IMR-90 (cell line): ENCODE data around the gene LTBP4. TPM values are rescaled to one million over a fixed set of nuclear protein-coding genes. Genes with fewer than 3 reads are reported as not detected.
A peak's percentile ranks its signal among the peaks of the same experiment; 100 is the strongest.

ENCODE experiments used
- ATAC-seq: fragments of 200-7000 bp; cut with Tn5 transposase; 2 replicates; pipeline ENCODE4 v1.9.1; 2020; ENCODE audit warnings: low read depth, mild to moderate bottlenecking, moderate library complexity
- BruUV-seq: library from RNA; stranded (reverse); fragments of 400-500 nt; replicated peaks from 2 replicates; lab custom pipeline; 2021; lab: Mats Ljungman, UMichigan
- CTCF ChIA-PET: fragments of 300-600 bp; formaldehyde crosslinking; extraction: SDS; loops from one replicate; lab custom pipeline; 2021; ENCODE audit warnings: antibody characterized with exemption; lab: Yijun Ruan, JAX
- POLR2A ChIA-PET: fragments of 300-600 bp; sonication (Branson Sonifier 250); formaldehyde crosslinking; loops from one replicate; lab custom pipeline; 2022; ENCODE audit warnings: antibody characterized with exemption; ENCODE audit not compliant: unreplicated experiment; lab: Charles Lee
- DNase-seq: peaks from one replicate; pipeline ENCODE4 v3.0.0; 2013
- H2AFZ ChIP-seq: replicated peaks from 2 replicates; pipeline ENCODE3; 2013; ENCODE audit warnings: low read length, mild to moderate bottlenecking; ENCODE audit not compliant: poor library complexity
- H2AK5ac ChIP-seq: 2 replicates; pipeline ENCODE4 v1.6.1; 2013; ENCODE audit warnings: low read depth, low read length, inconsistent platforms
- H2AK9ac ChIP-seq: replicated peaks from 2 replicates; pipeline ENCODE3; 2013; ENCODE audit warnings: mild to moderate bottlenecking, low read depth, low read length, moderate library complexity; ENCODE audit not compliant: poor library complexity
- H2BK120ac ChIP-seq: 2 replicates; pipeline ENCODE4 v1.6.1; 2013; ENCODE audit warnings: low read depth, low read length, inconsistent platforms
- H2BK15ac ChIP-seq: 3 replicates; pipeline ENCODE4 v1.6.1; 2013; ENCODE audit warnings: low read depth, low read length, inconsistent platforms
- H2BK20ac ChIP-seq: 2 replicates; pipeline ENCODE4 v1.6.1; 2013; ENCODE audit warnings: low read depth, mild to moderate bottlenecking, inconsistent platforms, low read length, moderate library complexity
- H2BK5ac ChIP-seq: 2 replicates; pipeline ENCODE4 v1.6.1; 2013; ENCODE audit warnings: mild to moderate bottlenecking, low read depth, low read length, inconsistent platforms; ENCODE audit not compliant: poor library complexity, severe bottlenecking
- H3K14ac ChIP-seq: replicated peaks from 2 replicates; pipeline ENCODE4 v1.6.1; 2013; ENCODE audit warnings: low read depth, low read length, inconsistent platforms
- H3K18ac ChIP-seq: 2 replicates; pipeline ENCODE4 v1.6.1; 2013; ENCODE audit warnings: low read depth, low read length, control low read depth
- H3K23ac ChIP-seq: 2 replicates; pipeline ENCODE4 v1.6.1; 2013; ENCODE audit warnings: low read depth, low read length, inconsistent platforms
- H3K27ac ChIP-seq: 2 replicates; pipeline ENCODE4 v1.5.1; 2013; ENCODE audit warnings: mild to moderate bottlenecking, control low read depth, low read length; ENCODE audit not compliant: insufficient read depth
- H3K27me3 ChIP-seq: 2 replicates; pipeline ENCODE4 v1.6.1; 2013; ENCODE audit warnings: low read length; ENCODE audit not compliant: control insufficient read depth, insufficient read depth
- H3K36me3 ChIP-seq: 2 replicates; pipeline ENCODE4 v1.6.1; 2013; ENCODE audit warnings: low read length, mixed read lengths; ENCODE audit not compliant: control insufficient read depth, insufficient read depth
- H3K4ac ChIP-seq: 2 replicates; pipeline ENCODE4 v1.6.1; 2013; ENCODE audit warnings: low read depth, low read length, inconsistent platforms
- H3K4me1 ChIP-seq: 2 replicates; pipeline ENCODE4 v1.6.1; 2013; ENCODE audit warnings: low read length, mixed read lengths; ENCODE audit not compliant: control insufficient read depth, insufficient read depth
- H3K4me2 ChIP-seq: 2 replicates; pipeline ENCODE4 v1.6.1; 2013; ENCODE audit warnings: low read depth, mild to moderate bottlenecking, control low read depth, low read length, moderate library complexity
- H3K4me3 ChIP-seq: 2 replicates; pipeline ENCODE4 v1.5.1; 2013; ENCODE audit warnings: low read depth, mild to moderate bottlenecking, control low read depth, low read length, moderate library complexity; ENCODE audit not compliant: insufficient read depth
- H3K56ac ChIP-seq: 2 replicates; pipeline ENCODE4 v1.6.1; 2013; ENCODE audit warnings: low read length, inconsistent platforms; ENCODE audit not compliant: insufficient read depth; ENCODE audit errors: extremely low read depth
- H3K79me1 ChIP-seq, 2 experiments: 2 replicates each; pipeline ENCODE4 v1.6.1; 2013; ENCODE audit warnings: low read length in 2 of 2, inconsistent platforms in 1 of 2, low read depth in 1 of 2
- H3K9ac ChIP-seq: 2 replicates; pipeline ENCODE4 v1.6.1; 2013; ENCODE audit warnings: low read depth, low read length, control low read depth
- H3K9me1 ChIP-seq: 2 replicates; pipeline ENCODE4 v1.6.1; 2013; ENCODE audit warnings: low read length, inconsistent platforms; ENCODE audit not compliant: insufficient read depth
- H3K9me3 ChIP-seq: 2 replicates; pipeline ENCODE4 v1.6.1; 2013; ENCODE audit warnings: low read length; ENCODE audit not compliant: control insufficient read depth, insufficient read depth
- H4K20me1 ChIP-seq: 2 replicates; pipeline ENCODE4 v1.6.1; 2013; ENCODE audit warnings: low read length, inconsistent platforms; ENCODE audit not compliant: insufficient read depth
- H4K5ac ChIP-seq: 2 replicates; pipeline ENCODE4 v1.6.1; 2013; ENCODE audit warnings: mild to moderate bottlenecking, low read depth, low read length, control low read depth
- H4K8ac ChIP-seq, 2 experiments: 2 replicates each; pipeline ENCODE4 v1.6.1; 2013; ENCODE audit warnings: low read depth in 2 of 2, low read length in 2 of 2, control low read depth in 1 of 2, inconsistent platforms in 1 of 2
- H4K91ac ChIP-seq: 2 replicates; pipeline ENCODE4 v1.6.1; 2013; ENCODE audit warnings: low read depth, low read length, inconsistent platforms; ENCODE audit not compliant: insufficient read depth
- BHLHE40 ChIP-seq: fragments of 150-350 bp; IDR thresholded peaks from 2 replicates; pipeline ENCODE4 v1.6.1; 2016; ENCODE audit warnings: mild to moderate bottlenecking, low read depth, low read length
- CEBPB ChIP-seq: IDR thresholded peaks from 2 replicates; pipeline ENCODE4 v1.6.1; 2012; ENCODE audit warnings: low read depth, low read length, improper control_type of control experiment
- CHD1 ChIP-seq: IDR thresholded peaks from 2 replicates; pipeline ENCODE4 v1.6.1; 2012; ENCODE audit warnings: low read depth, low read length, improper control_type of control experiment
- FOS ChIP-seq: fragments of 150-350 bp; IDR thresholded peaks from 2 replicates; pipeline ENCODE4 v1.6.1; 2016; ENCODE audit warnings: low read depth, low read length
- MAFK ChIP-seq: IDR thresholded peaks from 2 replicates; pipeline ENCODE4 v1.6.1; 2012; ENCODE audit warnings: low read depth, low read length, improper control_type of control experiment
- MAZ ChIP-seq: IDR thresholded peaks from 2 replicates; pipeline ENCODE4 v1.6.1; 2012; ENCODE audit warnings: low read depth, mild to moderate bottlenecking, low read length, improper control_type of control experiment, moderate library complexity, borderline replicate concordance
- MXI1 ChIP-seq: IDR thresholded peaks from 2 replicates; pipeline ENCODE4 v1.6.1; 2012; ENCODE audit warnings: low read depth, mild to moderate bottlenecking, low read length, moderate library complexity, borderline replicate concordance
- NFE2L2 ChIP-seq: fragments of 150-350 bp; IDR thresholded peaks from 2 replicates; pipeline ENCODE4 v1.6.1; 2016; ENCODE audit warnings: low read depth, mild to moderate bottlenecking, low read length
- POLR2A ChIP-seq: IDR thresholded peaks from 2 replicates; pipeline ENCODE4 v1.6.1; 2012; ENCODE audit warnings: mild to moderate bottlenecking, low read depth, low read length
- RAD21 ChIP-seq: IDR thresholded peaks from 2 replicates; pipeline ENCODE4 v1.6.1; 2012; ENCODE audit warnings: low read length, improper control_type of control experiment
- RCOR1 ChIP-seq: IDR thresholded peaks from 2 replicates; pipeline ENCODE4 v1.6.1; 2012; ENCODE audit warnings: mild to moderate bottlenecking, low read length, improper control_type of control experiment; ENCODE audit not compliant: insufficient replicate concordance
- RFX5 ChIP-seq: IDR thresholded peaks from 2 replicates; pipeline ENCODE4 v1.8.0; 2012; ENCODE audit warnings: low read depth, mild to moderate bottlenecking, low read length, moderate library complexity
- WGBS, 2 experiments: methylation state at CpG; one replicate each; pipeline versions ENCODE4 v1.1.5 to v1.1.7; 2013; ENCODE audit warnings: missing lambda C conversion rate in 2 of 2; ENCODE audit not compliant: insufficient read length in 1 of 2; ENCODE audit errors: extremely low coverage in 2 of 2; 5-methylcytosine and 5-hydroxymethylcytosine counted together
- dilution Hi-C: fragments of 300-500 bp; cut with HindIII; formaldehyde crosslinking; loops from one replicate; pipeline ENCODE4 v1.14.3; 2018; ENCODE audit warnings: low sequenced_read_pairs; ENCODE audit not compliant: unreplicated experiment
- in situ Hi-C: fragments of 300-500 bp; cut with MboI; formaldehyde crosslinking; loops from 3 replicates; pipeline ENCODE4 v1.14.3; 2019; ENCODE audit warnings: low sequenced_read_pairs, inconsistent platforms, mixed read lengths
- intact Hi-C: fragments of 100-400 bp; cut with micrococcal nuclease; formaldehyde crosslinking; loops from 2 replicates; pipeline ENCODE4 v1.10.0; 2022
- polyA plus RNA-seq, 3 experiments: library from polyadenylated mRNA; depleted of rRNA; stranded (reverse); fragments of >200 nt; gene quantifications; 2 replicates each; pipeline ENCODE4 v1.2.3, GENCODE V29; 2012; ENCODE audit warnings: low replicate concordance in 1 of 3
- total RNA-seq: library from RNA; depleted of rRNA; stranded (reverse); fragments of >200 nt; gene quantifications from 2 replicates; pipeline ENCODE4 v1.2.3, GENCODE V29; 2012
- TF ChIP-seq, protein P1 (sequence below): conservative IDR thresholded peaks from 2 replicates; pipeline ENCODE4 v1.5.1; 2012; ENCODE audit warnings: mild to moderate bottlenecking, low read depth, low read length, improper control_type of control experiment
- TF ChIP-seq, protein P2 (sequence below): fragments of 150-350 bp; IDR thresholded peaks from 2 replicates; pipeline ENCODE4 v1.6.1; 2017; ENCODE audit warnings: mild to moderate bottlenecking, antibody characterized with exemption, low read length, low read depth
- TF ChIP-seq, protein P3 (sequence below): fragments of 150-350 bp; IDR thresholded peaks from 2 replicates; pipeline ENCODE4 v1.6.1; 2016; ENCODE audit warnings: low read depth, mild to moderate bottlenecking, low read length, moderate library complexity, borderline replicate concordance

Gene LTBP4
- total and polyA plus RNA-seq, 2 of the 4 experiments (the other 2 are of a cell fraction): 14.7 to 70.3 TPM

DNA sequence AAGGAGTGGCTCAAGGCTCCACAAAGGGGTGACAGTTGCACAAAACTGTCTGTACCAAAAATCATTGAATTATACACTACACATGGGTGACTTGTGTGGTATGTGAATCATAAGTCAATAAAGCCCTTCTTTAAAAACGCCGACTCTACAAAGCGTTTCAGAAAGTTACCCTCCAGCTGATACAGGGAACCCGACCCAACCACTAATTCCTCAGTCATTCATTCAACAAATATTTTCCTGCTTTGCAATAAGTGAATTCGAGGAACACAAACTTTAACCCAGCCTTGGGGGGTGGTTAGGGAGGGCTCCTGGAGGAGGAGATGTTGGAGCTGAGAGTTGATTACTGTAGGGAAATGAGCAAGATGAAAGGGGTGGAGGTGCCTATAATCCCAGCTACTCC lies 32.0 kb downstream of the LTBP4 start:
- H3K4ac ChIP-seq: peak overlapping the region; percentile 84
- H3K23ac ChIP-seq: peak overlapping the region; percentile 53; the same call in 1 of the 2 replicates
- ATAC-seq (peak; percentile 68), DNase-seq (peak; percentile 85)
- peak overlapping the region; percentile 67 for H4K91ac ChIP-seq
- H3K9me3 ChIP-seq: no peaks in the 10 kb centered on the region
- H2BK20ac ChIP-seq: peak overlapping the region; percentile 60
- H4K8ac ChIP-seq: peak overlapping the region; percentile 7 to 10; a peak in 2 of 4 replicates
- peak overlapping the region; percentile 89 for H3K27ac ChIP-seq
- ChIA-PET CTCF (interaction anchor here (0.6 to 3.6 kb wide), 4 partner anchors 12 to 169 kb away, joined by 3 to 34 read pairs (median 21); no protein-coding TSS in a partner anchor), POLR2A (no interaction called here)
- peak overlapping the region; percentile 30 for H2BK5ac ChIP-seq
- peak overlapping the region; percentile 7 for H3K4me2 ChIP-seq
- peak overlapping the region; percentile 46 for H3K18ac ChIP-seq
- H3K14ac ChIP-seq: peak overlapping the region; percentile 64; the same call in 1 of the 2 replicates
- H2AFZ ChIP-seq: peak overlapping the region; percentile 6
- H4K5ac ChIP-seq: peak overlapping the region; percentile 36; the same call in 1 of the 2 replicates
- peaks cover 18% of the 10 kb centered on the region for H3K9me1 ChIP-seq
- peak overlapping the region; percentile 75; the same call in 1 of the 3 replicates for H2BK15ac ChIP-seq
- no peaks in the 10 kb centered on the region for H4K20me1 ChIP-seq
- dilution Hi-C loops: no loop called here
- no TSS peak for BruUV-seq
- 0% methylated on average over 1 of the region's 5 CpGs; no CpG with 5 or more reads in 1 of the 2 experiments for WGBS, 2 experiments
- H3K79me1 ChIP-seq: 0 out of 4 replicates have a peak, but pooled peaks cover 0 to 3% of the 10 kb centered on the region in 2 experiments
- peaks cover 14% of the 10 kb centered on the region for H3K4me1 ChIP-seq
- H2AK9ac ChIP-seq: peak overlapping the region; percentile 29
- H3K9ac ChIP-seq: peak overlapping the region; percentile 25; the same call in 1 of the 2 replicates
- no peaks in the 10 kb centered on the region for H3K27me3 ChIP-seq
- in situ Hi-C loops: no loop called here
- peak overlapping the region; percentile 98 for H2AK5ac ChIP-seq
- peak overlapping the region; percentile 83 for H2BK120ac ChIP-seq
- intact Hi-C loops: loop anchor here (1.0 kb wide), 2 partner anchors 18 to 30 kb away; no protein-coding TSS in a partner anchor
- no peak overlapping the region for H3K4me3 ChIP-seq
- H3K56ac ChIP-seq: no peak overlapping the region; the same call in 1 of the 2 replicates
- peaks cover 19% of the 10 kb centered on the region; the same call in 1 of the 2 replicates for H3K36me3 ChIP-seq
- TF ChIP-seq, protein P1, sequence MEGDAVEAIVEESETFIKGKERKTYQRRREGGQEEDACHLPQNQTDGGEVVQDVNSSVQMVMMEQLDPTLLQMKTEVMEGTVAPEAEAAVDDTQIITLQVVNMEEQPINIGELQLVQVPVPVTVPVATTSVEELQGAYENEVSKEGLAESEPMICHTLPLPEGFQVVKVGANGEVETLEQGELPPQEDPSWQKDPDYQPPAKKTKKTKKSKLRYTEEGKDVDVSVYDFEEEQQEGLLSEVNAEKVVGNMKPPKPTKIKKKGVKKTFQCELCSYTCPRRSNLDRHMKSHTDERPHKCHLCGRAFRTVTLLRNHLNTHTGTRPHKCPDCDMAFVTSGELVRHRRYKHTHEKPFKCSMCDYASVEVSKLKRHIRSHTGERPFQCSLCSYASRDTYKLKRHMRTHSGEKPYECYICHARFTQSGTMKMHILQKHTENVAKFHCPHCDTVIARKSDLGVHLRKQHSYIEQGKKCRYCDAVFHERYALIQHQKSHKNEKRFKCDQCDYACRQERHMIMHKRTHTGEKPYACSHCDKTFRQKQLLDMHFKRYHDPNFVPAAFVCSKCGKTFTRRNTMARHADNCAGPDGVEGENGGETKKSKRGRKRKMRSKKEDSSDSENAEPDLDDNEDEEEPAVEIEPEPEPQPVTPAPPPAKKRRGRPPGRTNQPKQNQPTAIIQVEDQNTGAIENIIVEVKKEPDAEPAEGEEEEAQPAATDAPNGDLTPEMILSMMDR: no peak
- no peak for TF ChIP-seq BHLHE40
- no peak for TF ChIP-seq MXI1
- TF ChIP-seq, protein P2, sequence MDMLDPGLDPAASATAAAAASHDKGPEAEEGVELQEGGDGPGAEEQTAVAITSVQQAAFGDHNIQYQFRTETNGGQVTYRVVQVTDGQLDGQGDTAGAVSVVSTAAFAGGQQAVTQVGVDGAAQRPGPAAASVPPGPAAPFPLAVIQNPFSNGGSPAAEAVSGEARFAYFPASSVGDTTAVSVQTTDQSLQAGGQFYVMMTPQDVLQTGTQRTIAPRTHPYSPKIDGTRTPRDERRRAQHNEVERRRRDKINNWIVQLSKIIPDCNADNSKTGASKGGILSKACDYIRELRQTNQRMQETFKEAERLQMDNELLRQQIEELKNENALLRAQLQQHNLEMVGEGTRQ: no peak
- TF ChIP-seq CHD1: no peak
- no peak for TF ChIP-seq RAD21
- peak; percentile 62 for TF ChIP-seq MAFK
- TF ChIP-seq CEBPB: peak; percentile 25; the same call in 1 of the 2 replicates
- TF ChIP-seq RCOR1: no peak
- peak; percentile 36; the same call in 1 of the 2 replicates for TF ChIP-seq MAZ
- TF ChIP-seq, protein P3, sequence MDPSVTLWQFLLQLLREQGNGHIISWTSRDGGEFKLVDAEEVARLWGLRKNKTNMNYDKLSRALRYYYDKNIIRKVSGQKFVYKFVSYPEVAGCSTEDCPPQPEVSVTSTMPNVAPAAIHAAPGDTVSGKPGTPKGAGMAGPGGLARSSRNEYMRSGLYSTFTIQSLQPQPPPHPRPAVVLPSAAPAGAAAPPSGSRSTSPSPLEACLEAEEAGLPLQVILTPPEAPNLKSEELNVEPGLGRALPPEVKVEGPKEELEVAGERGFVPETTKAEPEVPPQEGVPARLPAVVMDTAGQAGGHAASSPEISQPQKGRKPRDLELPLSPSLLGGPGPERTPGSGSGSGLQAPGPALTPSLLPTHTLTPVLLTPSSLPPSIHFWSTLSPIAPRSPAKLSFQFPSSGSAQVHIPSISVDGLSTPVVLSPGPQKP: no peak
- no peak for TF ChIP-seq NFE2L2
- TF ChIP-seq RFX5: no peak
- TF ChIP-seq FOS: 0 out of 2 replicates have a peak, but pooled peaks have one; percentile 6
- no peak for TF ChIP-seq POLR2A
